GM11168 (cell line): ENCODE results near the gene SGPL1.

Source experiments
- in situ Hi-C: fragments of 300-500 bp; cut with MboI; formaldehyde crosslinking; loops from one replicate; pipeline ENCODE4 v1.12.0; 2022; ENCODE audit warnings: low sequenced_read_pairs; ENCODE audit not compliant: unreplicated experiment

Gene SGPL1

GRCh38 chr10:70866424-70866823, 50.7 kb downstream of the SGPL1 start:
- in situ Hi-C loops, result no loop called here

DNA sequence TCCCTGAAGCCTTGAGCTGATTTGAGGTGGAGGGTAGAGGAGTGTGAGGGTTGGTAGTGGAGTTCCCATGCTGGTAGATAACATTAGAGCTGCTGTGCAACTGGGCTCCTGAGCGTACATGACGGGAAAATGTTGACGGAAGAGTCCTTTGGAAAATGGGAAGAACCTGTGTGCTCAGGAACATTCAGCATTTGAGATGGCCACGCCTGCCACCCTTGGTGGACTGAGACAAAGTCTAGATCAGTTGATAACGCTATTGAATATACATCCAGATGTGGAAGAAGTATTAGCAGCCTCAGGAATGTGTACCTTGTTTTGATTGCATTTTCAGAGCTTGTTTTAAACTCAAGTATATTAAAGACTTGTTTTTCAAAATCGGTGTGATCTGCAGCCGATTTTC, 56.5 kb downstream of the SGPL1 start:
- in situ Hi-C loops, result no loop called here

- in situ Hi-C loops, result no loop called here
These were observed 58.3 kb downstream of the SGPL1 start for GRCh38 chr10:70874061-70874460.

GRCh38 chr10:70879207-70879606, 63.5 kb downstream of the SGPL1 start:
- in situ Hi-C loops, result no loop called here

DNA sequence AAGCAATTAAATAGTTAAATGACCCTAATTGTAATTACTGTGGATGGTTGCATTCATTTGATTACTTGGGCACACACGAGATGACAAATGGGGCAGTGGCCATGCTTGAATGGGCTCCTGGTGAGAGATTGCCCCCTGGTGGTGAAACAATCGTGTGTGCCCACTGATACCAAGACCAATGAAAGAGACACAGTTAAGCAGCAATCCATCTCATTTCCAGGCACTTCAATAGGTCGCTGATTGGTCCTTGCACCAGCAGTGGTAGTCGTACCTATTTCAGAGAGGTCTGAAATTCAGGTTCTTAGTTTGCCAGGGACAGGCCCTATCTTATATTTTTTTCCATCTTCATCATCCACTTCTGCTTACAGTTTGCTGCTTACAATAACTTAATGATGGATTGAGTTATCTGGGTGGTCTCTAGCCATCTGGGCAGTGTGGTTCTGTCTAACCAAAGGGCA, 64.4 kb downstream of the SGPL1 start:
- in situ Hi-C loops, result loop anchor here (5.0 to 10.0 kb wide), 2 partner anchors 63 to 325 kb away; partner anchors contain the start of gene SGPL1

GRCh38 chr10:70884741-70885140, 69.0 kb downstream of the SGPL1 start:
- in situ Hi-C loops, result loop anchor here (5.0 to 10.0 kb wide), 2 partner anchors 67 to 330 kb away; partner anchors contain the start of gene SGPL1

GRCh38 chr10:70885481-70885880, 69.7 kb downstream of the SGPL1 start:
- in situ Hi-C loops, result loop anchor here (10.0 kb wide), 1 partner anchor 331 kb away; no protein-coding TSS in a partner anchor

DNA sequence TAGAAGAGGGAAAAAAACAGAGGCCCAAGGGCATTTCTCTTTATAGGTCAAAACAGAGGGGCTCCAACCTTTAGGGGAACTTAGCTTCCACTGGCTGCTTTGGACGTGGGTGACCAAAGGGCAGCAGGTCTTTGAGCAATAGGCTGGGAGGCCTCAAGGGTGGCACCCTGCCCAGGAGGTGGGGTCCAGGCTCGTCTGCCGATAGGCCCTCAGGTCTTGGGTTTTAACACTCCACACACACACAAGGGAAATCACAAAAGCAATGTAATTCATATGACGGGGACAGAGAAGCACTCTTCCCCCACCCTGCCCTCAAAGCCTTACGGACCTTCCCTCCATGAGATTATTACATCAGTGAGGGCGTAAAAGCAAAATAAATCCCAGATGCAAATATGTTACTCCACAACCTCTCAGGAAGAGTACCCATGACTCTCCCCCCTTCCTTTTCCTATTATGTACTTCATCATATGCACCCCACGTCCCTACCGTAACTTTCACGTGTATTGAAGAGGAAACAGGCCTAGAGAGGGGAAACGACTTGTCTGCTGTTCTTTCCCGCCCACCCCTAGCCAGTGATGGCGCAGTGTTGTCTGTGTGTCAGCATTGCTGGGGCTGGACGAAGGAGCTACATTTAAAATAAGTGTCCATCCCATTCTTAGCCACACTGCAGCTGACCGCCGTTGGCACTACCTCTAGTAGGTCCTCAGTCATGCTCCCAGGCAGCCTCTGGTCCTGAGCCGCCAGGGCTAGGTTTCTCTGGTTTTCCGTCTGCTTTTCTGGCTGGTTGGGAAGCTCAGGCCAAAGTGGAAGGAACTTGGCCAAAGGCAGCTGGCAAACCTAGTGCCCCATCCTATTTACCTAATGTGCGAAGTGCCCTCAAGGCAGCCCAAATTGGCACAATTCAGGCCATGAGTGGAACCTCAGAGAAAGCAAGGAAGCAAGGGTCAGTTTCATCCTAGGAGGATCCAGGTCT, 70.5 kb downstream of the SGPL1 start:
- in situ Hi-C loops, result loop anchor here (10.0 kb wide), 1 partner anchor 331 kb away; no protein-coding TSS in a partner anchor

DNA sequence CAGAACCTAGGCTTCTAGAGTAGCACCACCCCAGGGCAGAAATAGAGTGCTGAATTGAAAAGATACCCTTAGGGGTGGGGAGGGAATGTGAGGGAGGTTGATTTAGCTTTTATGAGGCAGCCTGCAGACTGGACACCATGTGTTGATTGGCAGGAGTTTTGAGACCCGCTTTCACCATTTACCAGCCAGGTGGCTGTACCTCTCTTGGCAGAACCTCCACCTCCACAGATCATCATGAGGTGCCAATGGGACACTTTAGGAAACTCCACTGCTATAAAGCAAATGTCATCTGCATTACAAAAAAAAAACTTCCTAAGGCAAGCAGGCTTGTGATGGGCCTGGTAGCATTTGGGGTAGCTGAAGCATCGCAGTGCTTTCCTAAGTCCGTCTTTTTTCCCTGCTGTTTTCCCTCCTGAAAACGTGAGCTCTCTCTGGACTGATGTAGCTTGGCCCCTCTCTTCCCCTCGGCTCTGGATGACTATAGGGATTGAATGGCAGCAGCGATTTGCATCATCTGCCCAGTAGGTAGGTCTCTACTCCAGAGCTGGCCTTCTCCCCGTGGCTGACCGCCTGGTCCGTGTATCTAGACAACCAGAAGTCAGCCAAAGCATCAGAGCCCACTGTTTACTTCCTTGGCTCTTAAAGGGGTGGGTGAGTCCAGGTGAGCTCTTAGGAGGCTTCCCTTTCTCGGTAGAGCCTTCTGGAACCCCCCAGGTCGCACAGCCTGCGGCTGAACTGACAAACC, 71.3 kb downstream of the SGPL1 start:
- in situ Hi-C loops, result loop anchor here (10.0 kb wide), 1 partner anchor 332 kb away; no protein-coding TSS in a partner anchor

- in situ Hi-C loops, result loop anchor here (10.0 kb wide), 1 partner anchor 333 kb away; no protein-coding TSS in a partner anchor
These were observed 72.4 kb downstream of the SGPL1 start, which contains the start of gene PCBD1 for GRCh38 chr10:70887804-70888800. Gene PCBD1, minus strand, starts transcription at chr10:70888565. Its CDS starts 32 bp downstream, at chr10:70888533.

DNA sequence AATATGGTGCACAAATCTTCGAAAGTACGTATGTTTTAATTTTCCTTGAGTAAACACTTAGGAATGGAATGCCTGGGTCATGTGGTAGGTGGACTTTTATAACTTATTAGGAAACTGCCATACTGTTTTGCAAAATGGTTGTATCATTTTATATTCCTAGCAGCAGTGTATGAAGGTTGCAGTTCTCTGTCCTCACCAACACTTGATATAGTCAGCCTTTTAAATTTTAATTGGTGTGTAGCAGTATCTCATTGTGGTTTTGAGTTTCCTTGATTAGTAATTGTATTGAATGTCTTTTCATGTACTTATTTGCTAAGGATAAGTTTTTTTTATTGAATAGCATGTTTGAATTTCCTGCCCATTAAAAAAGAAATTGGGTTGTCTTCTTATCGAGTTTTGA, 73.5 kb downstream of the SGPL1 start:
- in situ Hi-C loops, result loop anchor here (10.0 kb wide), 1 partner anchor 334 kb away; no protein-coding TSS in a partner anchor

DNA sequence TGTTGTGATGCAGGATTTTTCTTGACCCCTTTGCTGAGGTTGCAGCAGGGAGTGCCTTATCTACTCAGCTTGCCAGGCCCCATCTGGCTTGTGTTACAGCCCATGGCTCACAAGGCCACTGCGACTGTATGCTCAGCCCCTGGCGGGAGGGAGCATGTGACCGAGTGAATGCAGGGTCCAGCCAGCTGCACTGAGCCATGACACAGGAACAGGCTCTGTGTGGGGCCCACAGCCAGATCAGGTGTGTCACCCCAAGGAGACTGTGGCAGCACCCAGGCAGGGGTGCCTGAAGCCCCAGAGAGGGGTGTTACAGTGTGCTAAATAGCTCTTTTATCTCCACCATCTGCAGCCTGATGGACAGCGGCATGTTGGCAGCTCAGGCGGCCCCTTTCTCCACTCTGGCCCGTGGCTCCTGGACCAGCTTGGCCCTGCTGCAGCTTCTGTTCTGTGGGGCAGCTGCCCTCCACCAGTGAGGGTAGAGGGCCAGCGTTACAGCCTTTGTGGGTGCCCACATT, 75.2 kb downstream of the SGPL1 start:
- in situ Hi-C loops, result no loop called here

- in situ Hi-C loops, result no loop called here
These were observed 75.9 kb downstream of the SGPL1 start for GRCh38 chr10:70891627-70892026.

GRCh38 chr10:70892631-70893030, 76.9 kb downstream of the SGPL1 start:
- in situ Hi-C loops, result no loop called here

DNA sequence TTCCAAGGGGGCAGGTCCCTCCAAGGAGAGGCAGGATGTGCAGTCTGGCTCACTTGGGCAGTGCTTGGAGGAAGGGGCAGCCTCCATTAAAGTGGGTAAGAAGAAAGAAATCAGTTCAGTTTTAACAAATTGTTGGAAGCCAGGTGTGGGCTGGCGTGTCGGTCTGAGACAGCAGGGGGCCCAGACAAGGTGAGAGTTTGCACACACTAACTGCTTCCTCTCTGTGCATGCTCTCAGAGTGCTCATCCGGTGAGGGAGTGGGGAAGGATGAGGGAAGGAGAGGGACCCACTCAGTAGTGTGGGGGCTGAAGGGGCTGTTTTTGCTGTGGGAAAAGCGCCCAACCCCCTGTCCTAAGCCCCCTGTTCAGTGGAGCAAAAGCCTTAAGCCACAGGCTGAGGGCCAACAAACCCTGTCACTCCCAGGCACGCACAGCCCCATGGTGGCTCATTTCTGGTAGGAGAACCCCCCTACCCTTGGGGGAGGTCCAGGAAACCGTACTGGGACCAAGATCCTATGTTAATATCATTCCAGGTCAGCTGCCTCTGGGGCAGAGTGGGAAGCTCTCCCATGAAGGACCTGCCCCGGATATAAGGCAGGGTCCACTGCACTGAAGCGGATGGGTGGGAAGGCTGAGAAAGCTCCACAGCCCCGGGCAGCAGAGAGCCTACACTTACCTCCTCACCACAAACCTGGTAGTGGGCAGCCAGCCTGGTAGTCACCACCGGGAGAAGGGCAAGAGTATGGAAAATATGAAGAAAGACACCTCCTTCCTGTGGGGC, 77.7 kb downstream of the SGPL1 start:
- in situ Hi-C loops, result no loop called here

DNA sequence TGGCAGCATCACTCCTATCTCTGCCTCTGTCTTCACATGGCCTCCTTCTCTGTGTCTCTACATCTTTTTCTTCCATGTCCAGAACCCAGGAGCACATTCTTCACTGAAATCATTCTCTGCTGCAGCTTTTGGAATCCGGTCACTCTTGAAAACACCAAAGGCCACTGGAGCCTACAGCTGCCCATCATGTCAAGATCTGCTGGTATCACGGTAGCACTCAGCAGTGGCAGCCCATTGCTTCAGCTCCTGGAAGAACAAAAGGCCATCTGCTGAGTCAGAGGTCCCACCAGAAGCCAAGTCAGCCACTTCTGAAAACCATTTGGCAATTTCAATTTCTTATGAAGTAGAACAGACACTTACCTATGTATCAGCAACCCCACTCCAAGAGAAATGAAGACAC, 78.7 kb downstream of the SGPL1 start:
- in situ Hi-C loops, result no loop called here

GRCh38 chr10:70896551-70896950, 80.8 kb downstream of the SGPL1 start:
- in situ Hi-C loops, result no loop called here

GRCh38 chr10:70898687-70899086, 82.9 kb downstream of the SGPL1 start:
- in situ Hi-C loops, result no loop called here
